Endodermal cell (in vitro differentiated cells): Measurements from ENCODE around the gene COL24A1. TPM values are rescaled to one million over a fixed set of nuclear protein-coding genes. Genes with fewer than 3 reads are reported as not detected.

Experiments
- DNase-seq: peaks from one replicate; pipeline ENCODE4 v3.0.0-alpha.2; 2017
- H3K27ac ChIP-seq: 2 replicates; pipeline ENCODE4 v1.5.1; 2013; ENCODE audit warnings: mild to moderate bottlenecking, low read depth, low read length, moderate library complexity
- H3K27me3 ChIP-seq: 2 replicates; pipeline ENCODE4 v1.6.1; 2013; ENCODE audit warnings: mild to moderate bottlenecking, low read length, moderate library complexity; ENCODE audit not compliant: insufficient read depth, control insufficient read depth, poor library complexity, severe bottlenecking
- H3K36me3 ChIP-seq: 2 replicates; pipeline ENCODE4 v1.7.0; 2013; ENCODE audit warnings: mild to moderate bottlenecking, low read length, moderate library complexity; ENCODE audit not compliant: control insufficient read depth, insufficient read depth
- H3K4me1 ChIP-seq: one replicate; pipeline ENCODE4 v1.7.0; 2013; ENCODE audit warnings: low read length; ENCODE audit not compliant: control insufficient read depth, insufficient read depth
- H3K4me3 ChIP-seq: 2 replicates; pipeline ENCODE4 v1.5.1; 2013; ENCODE audit warnings: mild to moderate bottlenecking, low read length, moderate library complexity
- H3K9ac ChIP-seq: 2 replicates; pipeline ENCODE4 v1.6.1; 2013; ENCODE audit warnings: mild to moderate bottlenecking, low read length, moderate library complexity; ENCODE audit not compliant: poor library complexity, severe bottlenecking; ENCODE audit errors: extremely low read depth
- H3K9me3 ChIP-seq: 2 replicates; pipeline ENCODE4 v1.6.1; 2013; ENCODE audit warnings: mild to moderate bottlenecking, low read length, moderate library complexity; ENCODE audit not compliant: control insufficient read depth
- H3K27ac Mint-ChIP-seq: 2 replicates; pipeline ENCODE4 v1.8.0; 2020; ENCODE audit warnings: mixed read lengths
- H3K27me3 Mint-ChIP-seq: 2 replicates; pipeline ENCODE4 v1.8.0; 2021; ENCODE audit warnings: mild to moderate bottlenecking, mixed read lengths; ENCODE audit not compliant: insufficient read depth
- H3K36me3 Mint-ChIP-seq: 2 replicates; pipeline ENCODE4 v1.8.0; 2020; ENCODE audit warnings: low read depth, mixed read lengths
- H3K4me1 Mint-ChIP-seq: 2 replicates; pipeline ENCODE4 v1.8.0; 2020; ENCODE audit warnings: mixed read lengths
- H3K4me3 Mint-ChIP-seq: 2 replicates; pipeline ENCODE4 v1.8.0; 2020; ENCODE audit warnings: mild to moderate bottlenecking, moderate library complexity, mixed read lengths
- H3K9me3 Mint-ChIP-seq: 2 replicates; pipeline ENCODE4 v1.8.0; 2020; ENCODE audit warnings: mild to moderate bottlenecking, mixed read lengths
- WGBS, 2 experiments: methylation state at CpG; one replicate each; pipeline versions ENCODE4 v1.1.5 to v1.1.7; 2013; ENCODE audit warnings: missing lambda C conversion rate in 2 of 2, mixed read lengths in 1 of 2; ENCODE audit not compliant: insufficient coverage in 1 of 2, insufficient read length in 1 of 2; 5-methylcytosine and 5-hydroxymethylcytosine counted together
- total RNA-seq, 2 donors: library from RNA; stranded (reverse); fragmentation: NEBNext Ultra II Directional in 1 of 2; extraction: Animal tissue kit (Norgen Biotek cat#: 25700) in 1 of 2; gene quantifications; 2 replicates in 1 of 2; 3 replicates in 1 of 2; pipeline ENCODE4 v1.2.1, GENCODE V29; 2021
- TF ChIP-seq, protein P1 (sequence below): fragments of 200-600 bp; sonication (generic); conservative IDR thresholded peaks from 2 replicates; pipeline ENCODE4 v1.5.0; 2021; ENCODE audit warnings: antibody characterized with exemption, mild to moderate bottlenecking

COL24A1 gene
- total RNA-seq, 2 donors from 2014 or later, result 0.84 to 0.95 TPM

DNA sequence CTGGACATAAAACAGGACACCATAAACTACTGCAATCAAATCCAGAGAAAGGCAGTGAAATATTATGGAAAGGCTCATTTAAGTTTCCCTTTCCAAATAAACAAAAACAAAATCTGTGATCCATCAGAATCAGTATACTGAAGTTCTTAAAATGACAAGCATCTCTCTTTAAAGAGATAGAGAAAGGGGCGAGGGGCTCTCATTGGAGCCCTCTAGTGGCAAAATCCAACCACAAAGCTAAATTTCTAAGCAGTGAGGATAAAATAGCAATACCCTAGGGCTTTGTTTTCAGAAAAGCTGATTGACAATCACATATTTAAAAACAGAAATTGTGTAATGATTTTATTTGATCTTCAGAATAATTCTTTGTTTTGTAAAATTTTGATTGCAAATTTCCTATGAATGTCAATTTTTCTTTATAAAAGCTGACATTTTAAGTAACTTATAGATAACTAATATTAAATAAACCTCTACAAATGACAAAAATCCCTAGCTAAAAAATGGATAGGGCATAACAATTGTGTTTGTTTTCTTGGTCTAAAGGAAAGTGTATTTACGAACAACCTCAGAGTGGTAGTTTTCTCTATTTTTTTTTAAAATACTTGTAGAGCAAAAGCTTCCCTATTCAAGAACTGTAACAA is 138.2 kb downstream of the COL24A1 start:
- Histone ChIP-seq H3K27me3 (no peaks in the 10 kb centered on the region), H3K4me1 (no peaks in the 10 kb centered on the region), H3K4me3 (no peak overlapping the region), H3K9ac (no peak overlapping the region), H3K9me3 (no peaks in the 10 kb centered on the region), H3K27ac (no peak overlapping the region), H3K36me3 (no peaks in the 10 kb centered on the region)
- no peak overlapping the region for H3K27ac Mint-ChIP-seq
- H3K4me3 Mint-ChIP-seq, result no peak overlapping the region
- peak; percentile 54 for DNase-seq
- WGBS, 2 experiments, result 14 to 55% methylated on average over 1 to 2 of the region's 2 CpGs
- no peaks in the 10 kb centered on the region for H3K36me3 Mint-ChIP-seq
- TF ChIP-seq, protein P1, sequence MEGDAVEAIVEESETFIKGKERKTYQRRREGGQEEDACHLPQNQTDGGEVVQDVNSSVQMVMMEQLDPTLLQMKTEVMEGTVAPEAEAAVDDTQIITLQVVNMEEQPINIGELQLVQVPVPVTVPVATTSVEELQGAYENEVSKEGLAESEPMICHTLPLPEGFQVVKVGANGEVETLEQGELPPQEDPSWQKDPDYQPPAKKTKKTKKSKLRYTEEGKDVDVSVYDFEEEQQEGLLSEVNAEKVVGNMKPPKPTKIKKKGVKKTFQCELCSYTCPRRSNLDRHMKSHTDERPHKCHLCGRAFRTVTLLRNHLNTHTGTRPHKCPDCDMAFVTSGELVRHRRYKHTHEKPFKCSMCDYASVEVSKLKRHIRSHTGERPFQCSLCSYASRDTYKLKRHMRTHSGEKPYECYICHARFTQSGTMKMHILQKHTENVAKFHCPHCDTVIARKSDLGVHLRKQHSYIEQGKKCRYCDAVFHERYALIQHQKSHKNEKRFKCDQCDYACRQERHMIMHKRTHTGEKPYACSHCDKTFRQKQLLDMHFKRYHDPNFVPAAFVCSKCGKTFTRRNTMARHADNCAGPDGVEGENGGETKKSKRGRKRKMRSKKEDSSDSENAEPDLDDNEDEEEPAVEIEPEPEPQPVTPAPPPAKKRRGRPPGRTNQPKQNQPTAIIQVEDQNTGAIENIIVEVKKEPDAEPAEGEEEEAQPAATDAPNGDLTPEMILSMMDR, result peak; percentile 95
- H3K27me3 Mint-ChIP-seq, result no peaks in the 10 kb centered on the region
- no peaks in the 10 kb centered on the region for H3K9me3 Mint-ChIP-seq
- no peaks in the 10 kb centered on the region for H3K4me1 Mint-ChIP-seq

DNA sequence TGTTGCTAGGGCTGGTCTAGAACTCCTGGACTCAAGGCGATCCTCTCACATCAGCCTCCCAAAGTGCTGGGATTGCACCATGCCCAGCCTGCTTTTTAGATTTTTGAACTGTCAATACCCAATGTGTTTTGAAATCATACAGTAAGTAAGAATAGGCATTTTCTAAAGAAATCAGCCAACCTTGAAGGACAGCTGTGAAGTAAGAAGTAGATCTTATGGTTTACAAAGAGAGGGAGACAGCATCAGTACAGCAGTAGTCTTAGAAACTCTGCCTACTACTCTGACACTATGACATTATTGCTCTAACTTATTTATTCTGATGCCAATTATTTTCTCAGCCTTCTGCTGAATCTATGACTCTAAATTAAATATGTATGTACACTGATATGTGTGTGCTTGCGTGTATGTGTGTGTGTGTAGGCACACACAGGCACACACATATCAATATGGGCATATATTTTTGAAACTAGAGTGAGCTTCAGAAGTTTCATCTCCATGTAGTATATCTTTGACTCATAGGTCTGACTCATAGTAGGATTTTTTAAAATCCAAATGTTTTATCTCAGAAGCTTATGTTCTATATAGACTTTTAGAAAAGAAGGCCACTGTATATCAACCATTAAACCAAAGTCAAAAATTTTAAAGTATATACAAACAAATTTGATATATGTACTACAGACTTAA is 140.4 kb downstream of the COL24A1 start:
- WGBS, 2 experiments, result 92% methylated on average over 2 of the region's 2 CpGs; no CpG with 5 or more reads in 1 of the 2 experiments
- H3K4me1 Mint-ChIP-seq, result no peaks in the 10 kb centered on the region
- no peak overlapping the region for H3K27ac Mint-ChIP-seq
- no peak overlapping the region for H3K4me3 ChIP-seq
- no peaks in the 10 kb centered on the region for H3K27me3 Mint-ChIP-seq
- no peaks in the 10 kb centered on the region for H3K4me1 ChIP-seq
- H3K9me3 Mint-ChIP-seq, result no peaks in the 10 kb centered on the region
- DNase-seq, result no peak
- no peaks in the 10 kb centered on the region for H3K36me3 ChIP-seq
- TF ChIP-seq, protein P1, result no peak
- no peaks in the 10 kb centered on the region for H3K36me3 Mint-ChIP-seq
- no peak overlapping the region for H3K4me3 Mint-ChIP-seq
- H3K9ac ChIP-seq, result no peak overlapping the region
- H3K27me3 ChIP-seq, result no peaks in the 10 kb centered on the region
- no peaks in the 10 kb centered on the region for H3K9me3 ChIP-seq
- no peak overlapping the region for H3K27ac ChIP-seq

DNA sequence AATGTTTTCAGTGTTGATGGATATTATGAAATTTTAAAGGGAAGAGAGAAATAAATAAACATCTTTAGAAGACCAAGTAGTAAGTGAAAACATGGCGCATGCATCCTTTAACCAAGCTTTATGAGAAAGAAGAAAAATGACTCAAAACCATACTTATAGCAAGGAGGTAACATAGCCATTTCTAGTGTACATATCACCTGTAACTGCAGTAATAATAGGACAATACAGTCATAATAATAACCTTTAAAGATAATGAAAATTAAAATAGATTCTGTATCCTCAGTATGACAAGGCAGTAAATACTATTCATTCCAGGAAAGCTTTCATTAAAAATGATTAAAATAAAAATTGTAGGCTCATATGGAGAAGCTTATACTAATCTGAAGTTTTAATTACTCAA is 141.2 kb downstream of the COL24A1 start:
- no peaks in the 10 kb centered on the region for H3K27me3 ChIP-seq
- no peaks in the 10 kb centered on the region for H3K36me3 ChIP-seq
- H3K9ac ChIP-seq, result no peak overlapping the region
- H3K27me3 Mint-ChIP-seq, result no peaks in the 10 kb centered on the region
- no peak overlapping the region for H3K4me3 Mint-ChIP-seq
- DNase-seq, result no peak
- H3K4me3 ChIP-seq, result no peak overlapping the region
- H3K4me1 ChIP-seq, result no peaks in the 10 kb centered on the region
- no peak overlapping the region for H3K27ac ChIP-seq
- H3K36me3 Mint-ChIP-seq, result no peaks in the 10 kb centered on the region
- no peaks in the 10 kb centered on the region for H3K9me3 Mint-ChIP-seq
- no peak overlapping the region for H3K27ac Mint-ChIP-seq
- 100% methylated on average over 1 of the region's 1 CpG; no CpG with 5 or more reads in 1 of the 2 experiments for WGBS, 2 experiments
- no peaks in the 10 kb centered on the region for H3K4me1 Mint-ChIP-seq
- H3K9me3 ChIP-seq, result no peaks in the 10 kb centered on the region
- TF ChIP-seq, protein P1, result no peak
